GM12878 (cell line): Measurements from ENCODE around the gene GPATCH2L. TPM values are rescaled to one million over a fixed set of nuclear protein-coding genes. Genes with fewer than 3 reads are reported as not detected.

Experiments used
- ATAC-seq: fragments of 200-7000 bp; cut with Tn5 transposase; 3 replicates; pipeline ENCODE4 v1.9.1; 2020; ENCODE audit warnings: mild to moderate bottlenecking, moderate library complexity
- BruUV-seq: library from RNA; stranded (reverse); fragments of 400-500 nt; replicated peaks from 2 replicates; lab custom pipeline; 2021; lab: Mats Ljungman, UMichigan
- CTCF ChIA-PET: fragments of 300-600 bp; sonication (Branson Sonifier 250); formaldehyde crosslinking; extraction: SDS; loops from one replicate; lab custom pipeline; 2021; ENCODE audit warnings: inconsistent platforms; lab: Yijun Ruan, JAX
- POLR2A ChIA-PET: fragments of 350-600 bp; formaldehyde crosslinking; extraction: SDS; loops from one replicate; lab custom pipeline; 2021; ENCODE audit warnings: inconsistent platforms; lab: Charles Lee
- RAD21 ChIA-PET: fragments of 300-600 bp; sonication (Branson Sonifier 250); formaldehyde crosslinking; loops from one replicate; lab custom pipeline; 2023; ENCODE audit warnings: antibody characterized with exemption; ENCODE audit not compliant: unreplicated experiment; lab: Charles Lee
- SMC1A ChIA-PET: fragments of 300-600 bp; sonication (Branson Sonifier 250); formaldehyde crosslinking; loops from one replicate; lab custom pipeline; 2023; ENCODE audit not compliant: unreplicated experiment, uncharacterized antibody; lab: Charles Lee
- DNase-seq: peaks from one replicate; pipeline ENCODE4 v3.0.0-alpha.2; 2011; ENCODE audit warnings: low read depth, low spot score
- FAIRE-seq: peaks from 3 replicates; lab custom pipeline; 2011; peaks lifted over from hg19 to GRCh38; lab: Jason Lieb, UNC
- H2AFZ ChIP-seq: 2 replicates; pipeline ENCODE4 v1.6.0; 2011; ENCODE audit warnings: low read depth, low read length, control low read depth; ENCODE audit not compliant: control insufficient read depth
- H3K27ac ChIP-seq: 2 replicates; pipeline ENCODE4 v1.5.1; 2011; ENCODE audit warnings: control low read depth; ENCODE audit not compliant: control insufficient read depth, insufficient read depth
- H3K27me3 ChIP-seq, 2 experiments: replicated peaks in 1 of 2; 2 replicates each; pipeline versions ENCODE4 v1.6.0 to v1.6.1; 2011; ENCODE audit warnings: low read length in 1 of 2; ENCODE audit not compliant: control insufficient read depth in 2 of 2, insufficient read depth in 2 of 2
- H3K36me3 ChIP-seq, 2 experiments: 2 replicates each; pipeline ENCODE4 v1.5.1; 2011; ENCODE audit warnings: low read length in 1 of 2; ENCODE audit not compliant: control insufficient read depth in 2 of 2, insufficient read depth in 2 of 2
- H3K4me1 ChIP-seq: 2 replicates; pipeline ENCODE4 v1.6.1; 2011; ENCODE audit warnings: mild to moderate bottlenecking, low read length, moderate library complexity, mixed read lengths; ENCODE audit not compliant: control insufficient read depth, insufficient read depth
- H3K4me2 ChIP-seq: 2 replicates; pipeline ENCODE4 v1.6.0; 2011; ENCODE audit warnings: control low read depth; ENCODE audit not compliant: control insufficient read depth, insufficient read depth
- H3K4me3 ChIP-seq: fragments of 200-600 bp; sonication (generic); 2 replicates; pipeline ENCODE4 v1.5.1; 2016
- H3K79me2 ChIP-seq: 2 replicates; pipeline ENCODE4 v1.6.0; 2011; ENCODE audit warnings: low read length; ENCODE audit not compliant: control insufficient read depth, insufficient read depth
- H3K9ac ChIP-seq: 2 replicates; pipeline ENCODE4 v1.8.0; 2011; ENCODE audit warnings: low read length, control low read depth, mixed read lengths; ENCODE audit not compliant: control insufficient read depth, insufficient read depth
- H3K9me3 ChIP-seq: replicated peaks from 3 replicates; pipeline ENCODE4 v1.5.1; 2011; ENCODE audit warnings: mild to moderate bottlenecking, low read length; ENCODE audit not compliant: control insufficient read depth, insufficient read depth
- H4K20me1 ChIP-seq: 2 replicates; pipeline ENCODE4 v1.6.0; 2011; ENCODE audit not compliant: control insufficient read depth, insufficient read depth
- ASH2L ChIP-seq: fragments of 300-600, 200-600 bp; sonication (generic); IDR thresholded peaks from 2 replicates; pipeline ENCODE4 v1.6.1; 2017; ENCODE audit warnings: low read depth, mild to moderate bottlenecking, borderline replicate concordance
- BCLAF1 ChIP-seq: fragments of 450-650 bp; IDR thresholded peaks from 2 replicates; pipeline ENCODE4 v1.6.1; 2017; ENCODE audit warnings: antibody characterized with exemption, mild to moderate bottlenecking, moderate library complexity
- E4F1 ChIP-seq: fragments of 450-650 bp; IDR thresholded peaks from 2 replicates; pipeline ENCODE4 v1.6.1; 2018; ENCODE audit warnings: borderline replicate concordance, mild to moderate bottlenecking; ENCODE audit not compliant: partially characterized antibody
- IKZF1 ChIP-seq: fragments of 450-650 bp; conservative IDR thresholded peaks from 2 replicates; pipeline ENCODE4 v1.6.1; 2017; ENCODE audit warnings: antibody characterized with exemption, mild to moderate bottlenecking
- KAT2A ChIP-seq: conservative IDR thresholded peaks from 2 replicates; pipeline ENCODE4 v1.6.1; 2011; ENCODE audit warnings: low read depth, low read length; ENCODE audit not compliant: control insufficient read depth
- MEF2A ChIP-seq: IDR thresholded peaks from 2 replicates; pipeline ENCODE4 v1.6.1; 2011; ENCODE audit warnings: low read depth, mild to moderate bottlenecking, low read length, moderate library complexity; ENCODE audit not compliant: insufficient read depth
- NR2F1 ChIP-seq: fragments of 450-650 bp; conservative IDR thresholded peaks from 2 replicates; pipeline ENCODE4 v1.6.1; 2017; ENCODE audit warnings: mild to moderate bottlenecking
- RAD21 ChIP-seq: IDR thresholded peaks from 2 replicates; pipeline ENCODE4 v1.6.1; 2011; ENCODE audit warnings: mild to moderate bottlenecking, low read depth, low read length, moderate library complexity; ENCODE audit not compliant: insufficient read depth
- RUNX3 ChIP-seq: IDR thresholded peaks from 2 replicates; pipeline ENCODE4 v1.6.1; 2012; ENCODE audit warnings: low read length, inconsistent platforms
- WGBS: methylation state at CpG from one replicate; pipeline ENCODE4 v1.1.6; 2016; ENCODE audit warnings: low lambda C conversion rate; ENCODE audit not compliant: insufficient replicate concordance, insufficient coverage; ENCODE audit errors: missing lambda C conversion rate; 5-methylcytosine and 5-hydroxymethylcytosine counted together
- in situ Hi-C: fragments of 300-500 bp; cut with MboI; formaldehyde crosslinking; loops from 9 replicates; pipeline ENCODE4 v1.14.3; 2018; ENCODE audit warnings: mixed read lengths
- intact Hi-C: fragments of 100-400 bp; cut with micrococcal nuclease; formaldehyde crosslinking; loops from one replicate; pipeline ENCODE4 v1.14.2; 2022; ENCODE audit not compliant: unreplicated experiment
- polyA plus RNA-seq, 11 experiments: library from polyadenylated mRNA; depleted of rRNA in 4 of 11; unstranded in 6 of 11; stranded (reverse) in 5 of 11; fragments of >200 nt; fragmentation: Nextera tagmentation in 4 of 11; fragmentation: Illumina TruSeq in 1 of 11; extraction: Ambion mirVana in 4 of 11; extraction: Trizol in 1 of 11; gene quantifications; 1 replicate in 1 of 11; 2 replicates in 10 of 11; pipeline versions ENCODE4 v1.2.1 to v1.2.3, GENCODE V29; 2011 to 2016; ENCODE audit warnings: inconsistent platforms in 2 of 11, missing spikeins in 2 of 11, low read depth in 1 of 11
- total RNA-seq, 4 experiments: library from RNA; depleted of rRNA in 3 of 4; stranded (reverse); fragments of >200 nt in 3 of 4; fragmentation: Illumina TruSeq in 1 of 4; extraction: Trizol in 1 of 4; gene quantifications; 2 replicates each; pipeline versions ENCODE4 v1.2.1 to v1.2.3, GENCODE V29; 2013 to 2021
- TF ChIP-seq, protein P1 (sequence below): IDR thresholded peaks from 2 replicates; pipeline ENCODE4 v1.6.1; 2012; ENCODE audit warnings: low read length, inconsistent platforms
- TF ChIP-seq, protein P2 (sequence below): IDR thresholded peaks from 2 replicates; pipeline ENCODE4 v1.6.1; 2012; ENCODE audit warnings: low read depth, low read length, improper control_type of control experiment
- TF ChIP-seq, protein P3 (sequence below), 3 experiments: IDR thresholded peaks in 2 of 3; conservative IDR thresholded peaks in 1 of 3; 2 replicates each; pipeline ENCODE4 v1.5.1; 2011; ENCODE audit warnings: low read depth in 3 of 3, low read length in 3 of 3, mild to moderate bottlenecking in 3 of 3, control low read depth in 2 of 3, moderate library complexity in 2 of 3, inconsistent platforms in 1 of 3, mixed read lengths in 1 of 3; ENCODE audit not compliant: control insufficient read depth in 2 of 3, insufficient read depth in 1 of 3; ENCODE audit errors: extremely low read depth in 1 of 3

GPATCH2L gene
- total and polyA plus RNA-seq, 10 of the 15 experiments (the other 5 are each of a cell fraction or from before 2014, with no cell fraction given), result 9.1 to 50.9 (median 24.4) TPM

DNA sequence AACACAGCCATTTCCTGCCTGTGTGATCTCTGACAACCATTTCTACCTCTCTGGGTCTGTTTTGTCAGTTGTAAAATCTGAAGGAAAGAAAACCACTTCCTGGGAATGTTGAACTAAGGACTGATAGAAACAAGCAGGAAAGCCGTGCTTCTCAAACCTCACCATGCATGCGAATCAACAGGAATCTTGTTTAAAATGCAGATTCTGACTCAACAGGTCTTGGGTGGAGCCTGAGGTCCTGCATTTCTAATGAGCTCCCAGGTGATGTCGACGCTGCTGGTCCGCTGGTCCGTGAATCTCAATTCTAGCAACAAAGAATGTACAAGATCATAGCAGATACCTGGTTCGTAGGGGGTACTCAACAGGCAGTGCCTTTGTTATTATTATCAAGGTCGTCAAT is 38.0 kb upstream of the GPATCH2L start (continued):
- TF ChIP-seq MEF2A, result no peak
- TF ChIP-seq RUNX3, result no peak
- no peak for TF ChIP-seq ASH2L

- H4K20me1 ChIP-seq, result no peaks in the 10 kb centered on the region
- intact Hi-C loops (no loop called here), in situ Hi-C loops (no loop called here)
- H3K27ac ChIP-seq, result no peak overlapping the region
- no peak for DNase-seq
- no peaks in the 10 kb centered on the region for H3K36me3 ChIP-seq
- POLR2A ChIA-PET, result no interaction called here
- SMC1A ChIA-PET, result interaction anchor here (0.6 to 1.4 kb wide), 3 partner anchors 8 to 347 kb away, joined by 3 to 4 read pairs (median 3); no protein-coding TSS in a partner anchor
- no TSS peak for BruUV-seq
- H3K79me2 ChIP-seq, result no peaks in the 10 kb centered on the region
- H3K4me2 ChIP-seq, result no peak overlapping the region
- no peaks in the 10 kb centered on the region for H3K4me1 ChIP-seq
- no peaks in the 10 kb centered on the region; the same call in 2 of the 3 replicates for H3K9me3 ChIP-seq
- CTCF ChIA-PET, result interaction anchor here (0.6 to 2.1 kb wide), 2 partner anchors 64 to 68 kb away, joined by 3 to 10 read pairs; no protein-coding TSS in a partner anchor
- H2AFZ ChIP-seq, result no peak overlapping the region
- H3K27me3 ChIP-seq, result no peaks in the 10 kb centered on the region
- no peak overlapping the region for H3K9ac ChIP-seq
- FAIRE-seq, result no peak
- RAD21 ChIA-PET, result no interaction called here
- no peak for ATAC-seq
- WGBS, result 39% methylated on average over 2 of the region's 2 CpGs
- H3K4me3 ChIP-seq, result no peak overlapping the region
- no peak for TF ChIP-seq BCLAF1
- TF ChIP-seq E4F1, result no peak
- TF ChIP-seq, protein P1, sequence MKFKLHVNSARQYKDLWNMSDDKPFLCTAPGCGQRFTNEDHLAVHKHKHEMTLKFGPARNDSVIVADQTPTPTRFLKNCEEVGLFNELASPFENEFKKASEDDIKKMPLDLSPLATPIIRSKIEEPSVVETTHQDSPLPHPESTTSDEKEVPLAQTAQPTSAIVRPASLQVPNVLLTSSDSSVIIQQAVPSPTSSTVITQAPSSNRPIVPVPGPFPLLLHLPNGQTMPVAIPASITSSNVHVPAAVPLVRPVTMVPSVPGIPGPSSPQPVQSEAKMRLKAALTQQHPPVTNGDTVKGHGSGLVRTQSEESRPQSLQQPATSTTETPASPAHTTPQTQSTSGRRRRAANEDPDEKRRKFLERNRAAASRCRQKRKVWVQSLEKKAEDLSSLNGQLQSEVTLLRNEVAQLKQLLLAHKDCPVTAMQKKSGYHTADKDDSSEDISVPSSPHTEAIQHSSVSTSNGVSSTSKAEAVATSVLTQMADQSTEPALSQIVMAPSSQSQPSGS, result no peak
- TF ChIP-seq KAT2A, result no peak
- TF ChIP-seq, protein P2, sequence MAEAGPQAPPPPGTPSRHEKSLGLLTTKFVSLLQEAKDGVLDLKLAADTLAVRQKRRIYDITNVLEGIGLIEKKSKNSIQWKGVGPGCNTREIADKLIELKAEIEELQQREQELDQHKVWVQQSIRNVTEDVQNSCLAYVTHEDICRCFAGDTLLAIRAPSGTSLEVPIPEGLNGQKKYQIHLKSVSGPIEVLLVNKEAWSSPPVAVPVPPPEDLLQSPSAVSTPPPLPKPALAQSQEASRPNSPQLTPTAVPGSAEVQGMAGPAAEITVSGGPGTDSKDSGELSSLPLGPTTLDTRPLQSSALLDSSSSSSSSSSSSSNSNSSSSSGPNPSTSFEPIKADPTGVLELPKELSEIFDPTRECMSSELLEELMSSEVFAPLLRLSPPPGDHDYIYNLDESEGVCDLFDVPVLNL, result no peak
- peak; percentile 26; the same call in 1 of the 2 replicates for TF ChIP-seq RAD21
- no peak for TF ChIP-seq NR2F1
- no peak for TF ChIP-seq IKZF1
- TF ChIP-seq, protein P3, sequence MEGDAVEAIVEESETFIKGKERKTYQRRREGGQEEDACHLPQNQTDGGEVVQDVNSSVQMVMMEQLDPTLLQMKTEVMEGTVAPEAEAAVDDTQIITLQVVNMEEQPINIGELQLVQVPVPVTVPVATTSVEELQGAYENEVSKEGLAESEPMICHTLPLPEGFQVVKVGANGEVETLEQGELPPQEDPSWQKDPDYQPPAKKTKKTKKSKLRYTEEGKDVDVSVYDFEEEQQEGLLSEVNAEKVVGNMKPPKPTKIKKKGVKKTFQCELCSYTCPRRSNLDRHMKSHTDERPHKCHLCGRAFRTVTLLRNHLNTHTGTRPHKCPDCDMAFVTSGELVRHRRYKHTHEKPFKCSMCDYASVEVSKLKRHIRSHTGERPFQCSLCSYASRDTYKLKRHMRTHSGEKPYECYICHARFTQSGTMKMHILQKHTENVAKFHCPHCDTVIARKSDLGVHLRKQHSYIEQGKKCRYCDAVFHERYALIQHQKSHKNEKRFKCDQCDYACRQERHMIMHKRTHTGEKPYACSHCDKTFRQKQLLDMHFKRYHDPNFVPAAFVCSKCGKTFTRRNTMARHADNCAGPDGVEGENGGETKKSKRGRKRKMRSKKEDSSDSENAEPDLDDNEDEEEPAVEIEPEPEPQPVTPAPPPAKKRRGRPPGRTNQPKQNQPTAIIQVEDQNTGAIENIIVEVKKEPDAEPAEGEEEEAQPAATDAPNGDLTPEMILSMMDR (IDR thresholded peaks at IDR 0.05 in 2 of 3, conservative IDR thresholded peaks at IDR 0.05 in 1 of 3; ENCODE audit: control insufficient read depth in 2 of 3, extremely low read depth in 1 of 3, insufficient read depth in 1 of 3, low read depth in 3 of 3, low read length in 3 of 3), result peak in 2 of 3 experiments; percentile 9 to 14; a peak in 1 of 6 replicates
Measured at GRCh38 chr14:76115010-76115422, 36.7 kb upstream of the GPATCH2L start.
